Measurements from ENCODE around the gene WDR31. TPM values are rescaled to one million over a fixed set of nuclear protein-coding genes. Genes with fewer than 3 reads are reported as not detected.

Gene WDR31
- polyA plus RNA-seq, 1 donor, result 7.7 TPM

GRCh38 chr9:113341712-113342410, 1.8 kb upstream of the WDR31 start:
- no peak for DNase-seq

- DNase-seq, result no peak
Measured at GRCh38 chr9:113337714-113338113, 2.4 kb downstream of the WDR31 start.

DNA sequence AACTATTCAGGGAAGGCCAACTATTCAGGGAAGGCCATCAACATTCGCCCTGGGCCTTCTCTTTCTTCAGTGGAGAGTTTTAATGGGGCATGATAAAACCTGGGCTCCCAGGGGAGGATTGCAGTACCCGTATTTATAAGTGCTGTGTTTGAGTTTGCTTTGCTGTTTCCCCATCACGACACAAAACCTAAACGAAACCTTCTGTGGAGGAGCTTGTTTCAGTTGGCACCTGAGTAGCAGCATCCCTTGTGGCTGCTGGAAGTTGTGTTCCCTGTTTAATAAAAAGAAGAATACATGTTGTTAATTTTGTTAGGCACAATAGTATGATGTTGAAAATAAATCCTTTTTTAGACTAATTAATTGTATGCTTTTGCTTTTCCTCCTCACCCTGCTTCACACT, 8.3 kb downstream of the WDR31 start:
- DNase-seq, result no peak

DNA sequence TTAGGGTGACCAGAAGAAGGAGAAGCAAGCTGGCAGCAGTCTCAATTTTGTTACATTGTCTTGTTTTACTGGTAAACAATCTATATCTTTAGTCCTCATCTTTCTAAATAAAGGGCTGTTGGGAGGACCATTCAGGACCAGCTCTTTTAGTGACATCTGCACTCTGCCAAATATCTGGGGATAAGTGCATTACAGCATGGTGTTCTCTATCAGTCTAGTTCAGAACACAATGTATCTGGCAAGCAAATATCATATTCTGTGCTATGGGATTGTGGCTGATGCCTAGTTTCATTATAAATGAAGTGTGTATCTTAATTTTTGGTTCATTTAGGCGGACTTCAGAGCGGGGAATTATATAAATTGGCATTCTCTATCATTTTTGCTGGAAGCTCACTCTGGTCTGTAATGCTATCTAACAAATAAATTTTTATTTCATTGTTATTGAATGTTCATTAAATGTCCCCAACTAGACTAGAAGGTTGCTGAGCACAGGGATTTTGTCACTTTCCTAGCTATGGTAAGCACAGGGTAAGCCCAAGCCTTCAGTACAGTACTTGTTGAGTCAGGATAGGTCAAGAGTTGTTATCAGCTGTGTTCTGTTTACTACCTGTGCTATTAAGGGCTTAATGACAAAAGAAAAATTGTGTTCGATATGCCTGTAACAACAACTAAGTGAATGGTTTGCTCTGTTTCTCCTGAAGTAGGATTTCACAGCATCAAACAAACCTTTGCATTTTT, 11.9 kb downstream of the WDR31 start:
- DNase-seq, result no peak

DNA sequence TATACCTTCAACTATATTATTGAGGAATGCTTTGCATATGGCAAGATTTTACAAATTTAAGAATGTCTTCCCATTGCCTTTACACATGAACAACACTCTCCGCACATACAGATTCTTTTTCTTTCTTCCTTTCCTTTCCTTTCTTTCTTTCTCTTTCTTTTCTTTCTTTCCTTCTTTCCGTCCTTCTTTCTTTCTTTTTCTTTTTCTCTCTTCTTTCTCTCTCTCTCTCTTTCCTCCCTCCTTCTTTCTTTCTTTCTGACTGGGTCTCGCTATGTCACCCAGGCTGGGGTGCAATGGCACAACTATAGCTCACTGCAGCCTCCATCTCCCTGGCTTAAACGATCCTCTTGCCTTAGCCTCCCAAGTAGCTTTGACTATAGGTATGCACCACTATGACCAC, 13.8 kb downstream of the WDR31 start:
- no peak for DNase-seq

DNA sequence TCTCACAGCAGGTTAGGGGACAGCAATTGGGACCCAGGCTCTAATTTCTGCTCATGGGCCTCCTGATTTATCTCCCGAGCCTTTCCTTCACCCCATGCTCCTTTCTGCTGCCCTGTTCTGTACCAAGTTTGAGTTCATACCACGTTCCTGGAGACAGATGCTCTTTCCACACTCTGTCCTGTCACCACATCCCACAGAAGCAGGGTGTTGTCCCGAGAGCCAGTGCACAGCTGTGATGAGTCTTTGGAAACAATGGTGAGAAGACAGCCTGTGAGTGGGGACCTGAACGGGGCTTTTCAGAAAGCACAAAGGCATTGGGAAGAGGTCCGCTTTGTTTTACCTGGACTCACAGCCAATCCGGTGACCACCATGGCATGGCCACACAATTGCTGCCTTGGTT, 17.4 kb downstream of the WDR31 start:
- no peak for DNase-seq

GRCh38 chr9:113320051-113320450, 20.0 kb downstream of the WDR31 start:
- no peak for DNase-seq

- DNase-seq, result no peak
Measured at GRCh38 chr9:113319054-113319453, 21.0 kb downstream of the WDR31 start.

- DNase-seq, result no peak
Measured at GRCh38 chr9:113317777-113318176, 22.3 kb downstream of the WDR31 start.

DNA sequence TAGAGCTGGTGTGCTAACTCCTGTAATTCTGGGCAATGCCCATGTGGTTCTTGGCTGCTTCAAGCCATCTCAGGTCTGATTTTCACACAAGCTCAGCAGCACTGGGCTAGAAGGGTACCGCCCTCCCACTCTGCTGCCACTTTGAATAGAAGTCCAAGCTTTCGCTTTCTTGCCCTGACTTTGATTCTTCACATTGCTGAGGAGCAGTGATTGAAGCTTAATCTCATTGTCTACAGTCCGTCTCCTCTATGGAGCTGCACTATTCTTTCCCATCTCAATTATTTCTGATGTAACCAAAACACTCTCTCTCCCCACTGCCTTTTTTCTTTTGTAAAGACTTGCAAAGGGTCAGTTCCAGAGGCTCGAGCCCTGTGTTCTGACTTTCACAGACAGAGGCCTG, 24.0 kb downstream of the WDR31 start:
- DNase-seq, result no peak

DNA sequence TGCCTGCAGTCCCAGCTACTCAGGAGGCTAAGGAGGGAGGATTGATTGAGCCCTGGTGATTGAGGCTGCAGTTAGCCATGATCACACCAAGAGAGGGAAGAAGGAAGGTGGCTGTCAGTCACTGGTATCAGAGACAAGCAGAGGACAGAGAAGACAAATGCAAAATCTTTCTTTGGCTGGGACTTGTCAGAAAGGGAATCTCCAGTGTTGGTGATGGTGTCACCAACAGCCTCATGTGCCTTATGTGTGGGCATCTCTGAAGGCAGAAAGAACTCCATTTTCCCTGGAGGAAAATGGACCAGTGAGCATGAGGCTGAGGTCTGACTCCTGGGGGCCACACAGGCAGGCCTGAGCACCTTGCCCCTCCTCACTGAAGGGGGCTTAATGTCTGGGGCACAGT, 24.8 kb downstream of the WDR31 start:
- no peak for DNase-seq

DNA sequence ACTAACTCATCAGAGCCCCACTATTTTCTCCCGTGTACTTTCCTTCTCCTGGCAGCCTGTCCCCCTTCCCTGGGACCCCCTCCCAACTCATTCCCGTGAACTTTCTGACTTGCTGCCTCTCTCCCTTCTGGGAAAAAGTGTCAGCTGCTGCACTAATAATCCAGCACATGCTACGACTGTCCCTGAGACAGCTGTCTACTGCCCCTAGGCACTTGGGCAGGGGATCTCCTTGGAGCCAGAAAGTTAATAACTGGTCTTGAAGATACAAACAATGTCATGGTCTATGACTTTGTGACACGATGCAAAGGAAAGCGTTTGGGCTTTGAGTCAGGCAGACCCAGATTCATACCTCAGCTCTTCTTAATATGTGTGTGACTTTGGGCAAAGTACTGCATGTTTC, 26.8 kb downstream of the WDR31 start:
- no peak for DNase-seq

GRCh38 chr9:113311961-113312360, 28.1 kb downstream of the WDR31 start:
- DNase-seq, result no peak

DNA sequence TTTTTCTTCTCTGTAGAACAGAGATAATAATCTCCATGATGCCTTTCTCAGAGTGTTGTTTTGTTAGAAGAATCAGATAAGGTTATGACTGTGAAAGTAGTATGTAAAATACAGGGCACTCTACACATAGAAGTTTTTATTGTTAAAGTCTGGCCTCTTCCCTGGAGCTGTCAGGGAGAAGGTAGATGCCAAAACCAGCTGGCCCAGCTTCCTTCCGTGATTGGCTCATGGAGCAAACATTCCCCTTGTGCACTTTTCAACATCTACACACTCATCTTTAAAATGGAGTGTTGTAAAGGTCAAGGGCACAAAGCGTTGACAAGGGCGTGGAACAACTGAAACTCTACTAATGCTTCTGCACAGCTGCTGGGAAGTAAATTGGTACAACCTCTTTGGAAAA, 29.5 kb downstream of the WDR31 start:
- DNase-seq, result no peak

DNA sequence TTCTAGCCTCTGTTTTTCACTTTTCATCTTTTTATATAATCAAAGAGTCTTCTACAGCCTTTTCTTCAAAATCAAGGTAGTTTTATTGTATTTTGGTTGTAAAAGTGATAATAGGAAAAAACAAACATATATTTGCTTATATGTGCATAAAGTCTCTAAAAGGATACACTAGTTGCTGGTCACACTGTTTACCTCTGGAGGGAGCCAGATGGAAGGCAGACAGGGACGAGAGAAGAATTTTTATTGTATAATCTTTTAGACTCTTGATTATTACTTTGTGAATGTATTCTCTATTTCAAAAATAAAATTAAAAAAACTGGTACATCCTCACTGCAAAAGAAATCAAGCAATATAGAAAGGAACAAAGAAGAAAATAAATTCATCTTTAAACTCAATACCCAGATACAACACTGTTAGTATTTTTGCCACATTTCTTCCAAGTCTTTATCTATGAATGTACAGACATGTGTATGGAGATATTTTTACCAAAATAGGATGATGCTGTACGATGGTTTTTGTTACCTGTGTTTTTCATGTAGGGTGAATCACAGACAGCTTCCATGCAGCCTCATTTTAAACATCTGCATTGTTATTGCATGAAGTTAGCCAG, 30.8 kb downstream of the WDR31 start:
- no peak for DNase-seq

DNA sequence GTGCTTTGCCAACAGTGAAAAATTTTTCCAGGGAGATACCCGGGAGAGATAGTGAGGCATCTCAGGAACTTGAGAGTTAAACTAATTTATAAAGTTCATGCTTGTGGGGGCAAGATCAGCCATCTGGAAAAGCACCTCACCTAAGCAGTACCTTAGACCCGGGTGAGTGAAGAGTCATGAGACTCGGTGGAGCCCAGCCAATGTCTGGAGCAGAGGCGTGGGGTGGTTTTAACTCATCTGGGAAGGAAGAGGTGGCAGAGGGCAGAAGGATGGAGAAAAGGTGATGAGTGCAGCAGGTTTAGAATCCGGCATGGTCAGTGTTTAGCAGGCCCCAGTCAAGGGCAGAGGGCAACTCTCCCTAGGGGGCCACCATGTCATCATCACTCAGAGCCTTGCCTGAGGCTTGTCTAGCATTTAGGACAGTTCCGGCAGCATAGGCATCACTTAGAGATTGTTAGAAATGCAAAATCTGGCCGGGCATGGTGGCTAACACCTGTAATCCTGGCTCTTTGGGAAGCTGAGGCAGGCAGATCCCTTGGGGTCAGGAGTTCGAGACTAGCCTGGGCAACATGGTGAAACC, 32.6 kb downstream of the WDR31 start:
- no peak for DNase-seq

- DNase-seq, result no peak
Measured at GRCh38 chr9:113306566-113306965, 33.5 kb downstream of the WDR31 start.

DNA sequence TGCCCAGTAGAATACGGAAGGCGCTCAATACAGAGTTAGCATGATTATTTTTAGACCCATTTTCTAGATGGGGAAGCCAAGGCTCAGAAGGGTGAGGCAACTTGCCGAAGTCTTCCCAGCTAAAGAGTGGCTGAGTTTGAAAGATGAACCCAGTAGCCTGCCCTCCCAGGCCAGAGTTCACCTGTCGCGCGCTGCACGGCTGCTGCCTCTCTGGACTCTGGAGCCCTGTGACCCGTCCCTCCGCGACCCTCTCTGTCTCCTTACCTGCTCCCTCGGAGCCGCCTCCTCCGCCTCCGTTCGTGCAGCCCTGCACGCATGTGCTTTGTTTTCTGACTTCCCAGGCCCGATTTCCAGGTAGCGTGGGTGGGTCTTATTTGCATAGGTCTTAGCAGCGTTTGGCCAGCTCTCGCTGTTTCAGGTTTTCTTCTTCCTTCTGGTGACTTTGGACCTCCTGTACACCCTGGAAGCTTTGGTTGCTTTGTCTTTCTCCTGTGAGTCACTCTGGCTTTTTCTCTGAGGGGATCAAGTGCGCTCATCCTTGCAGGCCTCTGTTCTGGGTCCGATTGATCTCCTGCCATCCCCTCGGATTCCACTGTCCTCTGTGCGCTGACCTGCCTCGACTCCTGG, 37.2 kb downstream of the WDR31 start, which contains the start of gene RNF183:
Gene RNF183 (minus strand): TSS at position 585 of the 627 bp plus-strand sequence. CDS start 5,192 bp downstream, outside the sequence.
- DNase-seq, result no peak

DNA sequence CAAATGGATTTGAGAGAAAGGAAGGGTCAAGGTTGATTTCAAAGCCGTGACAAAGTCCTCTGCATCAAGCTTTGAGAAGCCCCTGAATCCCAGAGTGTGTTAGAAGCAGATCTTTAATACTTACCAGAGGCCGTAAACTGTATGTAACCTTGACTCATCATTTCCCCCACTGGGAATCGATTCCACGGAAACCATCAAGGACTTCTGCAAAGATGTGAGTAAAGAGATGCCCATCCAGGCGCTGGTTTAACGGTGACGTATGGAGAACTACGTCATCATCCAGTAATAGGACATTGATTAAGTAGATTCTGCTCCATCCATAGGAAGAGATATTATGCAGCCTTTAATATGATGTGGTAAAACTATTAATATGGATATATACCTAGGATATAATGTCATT, 38.5 kb downstream of the WDR31 start:
- no peak for DNase-seq

DNA sequence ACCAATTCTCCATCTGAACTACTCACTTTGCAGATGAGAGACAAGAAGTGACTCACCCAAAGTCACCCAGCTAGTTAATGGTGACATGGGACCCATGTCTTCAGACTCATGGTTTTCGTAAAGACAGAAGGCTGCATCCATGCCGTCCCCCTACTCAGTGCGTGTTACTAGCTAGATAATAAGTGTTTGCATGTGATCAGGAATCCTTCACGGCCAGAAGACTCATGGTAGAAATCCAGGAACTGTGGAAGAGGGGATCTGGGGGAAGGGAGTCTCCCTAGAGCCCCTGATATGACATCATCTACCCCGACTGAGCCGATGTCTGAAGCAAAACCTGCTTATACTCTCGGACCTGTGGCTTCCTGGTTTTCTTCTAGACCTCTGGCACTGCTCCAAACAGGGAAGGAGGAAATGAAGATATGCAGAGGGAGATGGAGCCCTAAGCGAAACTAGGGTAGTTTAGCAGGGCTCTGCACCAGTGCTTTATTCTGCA, 40.2 kb downstream of the WDR31 start:
- no peak for DNase-seq

DNA sequence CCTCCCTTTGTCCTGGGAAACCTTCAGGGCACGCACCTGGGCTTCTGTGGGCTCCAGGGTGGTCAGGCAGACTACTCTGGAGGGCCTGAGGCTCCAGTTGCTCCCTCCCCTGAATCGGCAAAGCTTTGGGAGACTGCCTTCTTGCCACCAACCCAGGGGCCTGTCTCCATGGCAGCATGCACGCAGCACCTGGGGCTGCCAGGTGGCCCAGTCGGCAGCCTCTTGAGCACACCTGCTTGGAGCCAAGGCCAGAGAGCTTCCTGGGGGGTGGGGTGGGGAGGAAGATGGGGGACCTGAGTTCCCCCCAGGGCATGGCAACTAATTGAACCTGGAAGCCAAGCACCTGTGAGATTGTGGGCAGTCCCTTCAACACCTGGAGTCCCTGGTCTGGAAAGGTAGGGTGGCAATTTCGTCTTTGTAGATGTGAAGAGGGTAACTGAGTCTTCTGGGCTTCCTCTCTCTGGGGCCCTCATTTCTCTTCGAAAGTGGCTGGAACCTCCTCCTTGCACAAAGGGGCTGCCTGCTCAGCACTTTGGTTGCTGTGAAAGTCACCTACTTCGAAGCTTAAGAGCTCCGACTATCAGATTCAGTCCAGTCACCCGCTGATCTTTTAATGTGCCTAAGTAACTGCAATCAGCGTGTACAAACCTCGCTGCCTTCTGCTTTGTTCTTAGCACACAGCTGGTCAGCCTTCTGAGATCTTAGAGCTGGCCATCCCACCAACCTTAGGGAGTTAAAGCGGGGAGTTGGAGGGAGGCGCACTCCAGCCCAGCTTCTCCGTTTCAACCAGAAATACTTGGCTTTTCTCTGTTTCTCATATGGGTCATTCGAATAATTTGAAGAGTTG, 40.9 kb downstream of the WDR31 start:
- DNase-seq, result no peak

All from left kidney (tissue), 2 donors.